HepG2 (cell line): Measurements from ENCODE around the gene ARMH3. TPM values are rescaled to one million over a fixed set of nuclear protein-coding genes. Genes with fewer than 3 reads are reported as not detected.

ENCODE experiments used
- FOSL2 ChIP-seq: sonication (generic); formaldehyde crosslinking; IDR thresholded peaks from 2 replicates; pipeline ENCODE4 v1.4.0; 2020; ENCODE audit warnings: missing genetic modification reagents
- FOXA1 ChIP-seq, 2 experiments: fragments of 450-650 bp in 1 of 2; sonication (generic) in 1 of 2; formaldehyde crosslinking in 1 of 2; IDR thresholded peaks; 2 replicates each; pipeline versions ENCODE4 v1.4.0 to v1.6.1; 2016 to 2020; ENCODE audit warnings: missing genetic modification reagents in 1 of 2
- GZF1 ChIP-seq: sonication (generic); formaldehyde crosslinking; IDR thresholded peaks from 2 replicates; pipeline ENCODE4 v1.5.1; 2020; ENCODE audit warnings: mild to moderate bottlenecking, missing genetic modification reagents
- MYNN ChIP-seq: sonication (generic); formaldehyde crosslinking; IDR thresholded peaks from 2 replicates; pipeline ENCODE4 v1.4.0; 2020; ENCODE audit warnings: mild to moderate bottlenecking, low read depth, missing genetic modification reagents
- NCOA2 ChIP-seq: sonication (generic); formaldehyde crosslinking; IDR thresholded peaks from 2 replicates; pipeline ENCODE4 v1.8.0; 2022; ENCODE audit warnings: inconsistent platforms
- RAD21 ChIP-seq: fragments of 450-650 bp; formaldehyde crosslinking; IDR thresholded peaks from 2 replicates; pipeline ENCODE4 v1.5.0; 2020; ENCODE audit warnings: mild to moderate bottlenecking
- SOX13 ChIP-seq, 3 experiments: fragments of 450-650 bp in 1 of 3; sonication (generic) in 1 of 3; formaldehyde crosslinking in 1 of 3; IDR thresholded peaks in 2 of 3; conservative IDR thresholded peaks in 1 of 3; 2 replicates each; pipeline versions ENCODE4 v1.5.0 to v1.6.1; 2016 to 2020; ENCODE audit warnings: antibody characterized with exemption in 1 of 3, mild to moderate bottlenecking in 1 of 3, missing compliant biosample characterization in 1 of 3, missing genetic modification reagents in 1 of 3, moderate library complexity in 1 of 3
- SRSF4 ChIP-seq: fragments of 200-400 bp; formaldehyde crosslinking; IDR thresholded peaks from one replicate; pipeline ENCODE4 v1.6.1; 2018; ENCODE audit warnings: mild to moderate bottlenecking, low read depth, low read length, moderate library complexity; ENCODE audit not compliant: poor library complexity, severe bottlenecking
- ZKSCAN1 ChIP-seq: fragments of 150-350 bp; IDR thresholded peaks from 2 replicates; pipeline ENCODE4 v1.6.1; 2014; ENCODE audit warnings: low read length
- ZNF253 ChIP-seq: sonication (generic); formaldehyde crosslinking; IDR thresholded peaks from 2 replicates; pipeline ENCODE4 v1.8.0; 2022; ENCODE audit warnings: mild to moderate bottlenecking, missing genetic modification reagents, borderline replicate concordance
- ZNF296 ChIP-seq: sonication (generic); formaldehyde crosslinking; conservative IDR thresholded peaks from 2 replicates; pipeline ENCODE4 v1.5.0; 2020; ENCODE audit warnings: mild to moderate bottlenecking, missing genetic modification reagents
- ZNF468 ChIP-seq: sonication (generic); formaldehyde crosslinking; IDR thresholded peaks from 2 replicates; pipeline ENCODE4 v1.8.0; 2022; ENCODE audit warnings: mild to moderate bottlenecking, moderate library complexity, missing genetic modification reagents
- ZNF616 ChIP-seq: sonication (generic); formaldehyde crosslinking; IDR thresholded peaks from 2 replicates; pipeline ENCODE4 v1.5.0; 2020; ENCODE audit warnings: low read depth, mild to moderate bottlenecking, missing genetic modification reagents
- polyA plus RNA-seq, 8 experiments: library from polyadenylated mRNA; depleted of rRNA in 3 of 8; stranded (reverse) in 7 of 8; unstranded in 1 of 8; fragments of >200 nt; fragmentation: Illumina TruSeq in 4 of 8; extraction: Trizol in 4 of 8; gene quantifications; 2 replicates each; pipeline versions ENCODE4 v1.2.1 to v1.2.3, GENCODE V29; 2011 to 2016; ENCODE audit warnings: low read depth in 4 of 8, missing spikeins in 1 of 8, mixed read lengths in 1 of 8; ENCODE audit not compliant: insufficient read depth in 1 of 8
- total RNA-seq, 5 experiments: library from RNA; depleted of rRNA; stranded (reverse); fragments of >200 nt; fragmentation: Illumina TruSeq; extraction: Trizol; gene quantifications; 2 replicates each; pipeline ENCODE4 v1.2.3, GENCODE V29; 2016; ENCODE audit warnings: low read depth in 1 of 5
- TF ChIP-seq, protein P1 (sequence below), 2 experiments: sonication (generic) in 1 of 2; formaldehyde crosslinking in 1 of 2; IDR thresholded peaks; 2 replicates each; pipeline versions ENCODE4 v1.4.0 to v1.6.1; 2016 to 2020; ENCODE audit warnings: borderline replicate concordance in 1 of 2, low read depth in 1 of 2, mild to moderate bottlenecking in 1 of 2, missing genetic modification reagents in 1 of 2
- TF ChIP-seq, protein P2 (sequence below): sonication (generic); formaldehyde crosslinking; IDR thresholded peaks from 2 replicates; pipeline ENCODE4 v1.4.0; 2020; ENCODE audit warnings: missing genetic modification reagents
- TF ChIP-seq, protein P3 (sequence below): IDR thresholded peaks from 2 replicates; pipeline ENCODE4 v1.6.1; 2016; ENCODE audit warnings: missing compliant biosample characterization, missing genetic modification reagents, borderline replicate concordance
- TF ChIP-seq, protein P4 (sequence below): sonication (generic); formaldehyde crosslinking; IDR thresholded peaks from 2 replicates; pipeline ENCODE4 v1.9.0; 2021; ENCODE audit warnings: missing genetic modification reagents, borderline replicate concordance

Gene ARMH3
- total and polyA plus RNA-seq, 2 of the 13 experiments (the other 11 are each of a cell fraction or from before 2014, with no cell fraction given): 8.4 to 16.9 TPM

DNA sequence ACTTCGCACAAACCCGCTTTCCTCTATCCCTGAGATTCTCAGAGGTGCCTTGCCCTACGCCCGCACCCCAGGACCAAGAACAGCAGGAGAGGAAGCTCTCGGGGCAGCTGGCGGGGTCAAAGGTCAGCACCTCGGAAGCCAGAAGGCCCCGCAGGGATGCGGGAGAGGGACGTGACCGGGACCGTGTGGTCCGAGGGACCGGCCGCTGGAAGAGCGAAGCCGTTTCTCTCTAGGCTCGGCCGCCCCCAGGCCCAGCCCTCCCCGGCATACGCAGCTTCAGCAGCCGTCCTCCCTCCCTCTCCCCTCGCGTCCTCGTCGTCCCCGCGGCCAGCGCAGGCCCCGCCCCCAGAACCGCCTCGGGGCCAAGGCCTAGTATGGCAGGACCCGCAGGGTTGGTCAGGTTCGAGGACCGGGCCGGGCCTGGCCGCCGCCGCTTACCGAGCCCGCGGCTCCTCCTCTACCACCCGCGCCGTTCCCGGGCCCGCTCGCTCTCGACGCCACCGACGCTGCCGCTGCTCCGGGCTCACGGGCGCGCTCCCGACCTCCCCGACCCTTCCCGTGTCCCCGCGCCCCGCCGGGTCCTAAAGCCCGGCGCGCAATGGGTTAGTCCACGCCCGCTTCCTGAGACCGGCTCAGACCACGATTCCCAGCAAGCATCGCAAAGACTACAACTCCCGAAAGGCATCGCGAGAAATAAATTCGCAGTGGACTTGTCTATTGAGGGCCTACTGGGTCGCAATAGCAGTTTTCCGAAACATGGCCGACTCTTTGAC is at the start of gene ARMH3 (continued):
- TF ChIP-seq, protein P1, sequence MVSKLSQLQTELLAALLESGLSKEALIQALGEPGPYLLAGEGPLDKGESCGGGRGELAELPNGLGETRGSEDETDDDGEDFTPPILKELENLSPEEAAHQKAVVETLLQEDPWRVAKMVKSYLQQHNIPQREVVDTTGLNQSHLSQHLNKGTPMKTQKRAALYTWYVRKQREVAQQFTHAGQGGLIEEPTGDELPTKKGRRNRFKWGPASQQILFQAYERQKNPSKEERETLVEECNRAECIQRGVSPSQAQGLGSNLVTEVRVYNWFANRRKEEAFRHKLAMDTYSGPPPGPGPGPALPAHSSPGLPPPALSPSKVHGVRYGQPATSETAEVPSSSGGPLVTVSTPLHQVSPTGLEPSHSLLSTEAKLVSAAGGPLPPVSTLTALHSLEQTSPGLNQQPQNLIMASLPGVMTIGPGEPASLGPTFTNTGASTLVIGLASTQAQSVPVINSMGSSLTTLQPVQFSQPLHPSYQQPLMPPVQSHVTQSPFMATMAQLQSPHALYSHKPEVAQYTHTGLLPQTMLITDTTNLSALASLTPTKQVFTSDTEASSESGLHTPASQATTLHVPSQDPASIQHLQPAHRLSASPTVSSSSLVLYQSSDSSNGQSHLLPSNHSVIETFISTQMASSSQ (IDR thresholded peaks at IDR 0.05; ENCODE audit: low read depth): 0 out of 2 replicates have a peak, but pooled peaks have one; percentile 44
- TF ChIP-seq, protein P1 (CRISPR knock-in tag; IDR thresholded peaks at IDR 0.05; ENCODE audit: borderline replicate concordance): peak; percentile 54; the same call in 1 of the 2 replicates
- TF ChIP-seq ZNF253 (CRISPR knock-in tag) (no peak), ZNF468 (no peak), SOX13 (IDR thresholded peaks at IDR 0.05) (no peak), SOX13 (CRISPR knock-in tag; conservative IDR thresholded peaks at IDR 0.05 in 1 of 2, IDR thresholded peaks at IDR 0.05 in 1 of 2) (peak in 1 of 2 experiments; percentile 48; a peak in 1 of 4 replicates), SRSF4 (no peak), GZF1 (no peak), ZNF296 (CRISPR knock-in tag) (no peak), FOXA1 (IDR thresholded peaks at IDR 0.05) (no peak), FOXA1 (CRISPR knock-in tag; IDR thresholded peaks at IDR 0.05) (0 out of 2 replicates have a peak, but pooled peaks have one; percentile 5), FOSL2 (peak; percentile 62), ZNF616 (peak; percentile 87; the same call in 1 of the 2 replicates), NCOA2 (no peak), RAD21 (CRISPR knock-in tag) (no peak), ZKSCAN1 (no peak), MYNN (CRISPR knock-in tag) (no peak)
- TF ChIP-seq, protein P2, sequence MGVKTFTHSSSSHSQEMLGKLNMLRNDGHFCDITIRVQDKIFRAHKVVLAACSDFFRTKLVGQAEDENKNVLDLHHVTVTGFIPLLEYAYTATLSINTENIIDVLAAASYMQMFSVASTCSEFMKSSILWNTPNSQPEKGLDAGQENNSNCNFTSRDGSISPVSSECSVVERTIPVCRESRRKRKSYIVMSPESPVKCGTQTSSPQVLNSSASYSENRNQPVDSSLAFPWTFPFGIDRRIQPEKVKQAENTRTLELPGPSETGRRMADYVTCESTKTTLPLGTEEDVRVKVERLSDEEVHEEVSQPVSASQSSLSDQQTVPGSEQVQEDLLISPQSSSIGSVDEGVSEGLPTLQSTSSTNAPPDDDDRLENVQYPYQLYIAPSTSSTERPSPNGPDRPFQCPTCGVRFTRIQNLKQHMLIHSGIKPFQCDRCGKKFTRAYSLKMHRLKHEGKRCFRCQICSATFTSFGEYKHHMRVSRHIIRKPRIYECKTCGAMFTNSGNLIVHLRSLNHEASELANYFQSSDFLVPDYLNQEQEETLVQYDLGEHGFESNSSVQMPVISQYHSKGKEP: 0 out of 2 replicates have a peak, but pooled peaks have one; percentile 5
- TF ChIP-seq, protein P3, sequence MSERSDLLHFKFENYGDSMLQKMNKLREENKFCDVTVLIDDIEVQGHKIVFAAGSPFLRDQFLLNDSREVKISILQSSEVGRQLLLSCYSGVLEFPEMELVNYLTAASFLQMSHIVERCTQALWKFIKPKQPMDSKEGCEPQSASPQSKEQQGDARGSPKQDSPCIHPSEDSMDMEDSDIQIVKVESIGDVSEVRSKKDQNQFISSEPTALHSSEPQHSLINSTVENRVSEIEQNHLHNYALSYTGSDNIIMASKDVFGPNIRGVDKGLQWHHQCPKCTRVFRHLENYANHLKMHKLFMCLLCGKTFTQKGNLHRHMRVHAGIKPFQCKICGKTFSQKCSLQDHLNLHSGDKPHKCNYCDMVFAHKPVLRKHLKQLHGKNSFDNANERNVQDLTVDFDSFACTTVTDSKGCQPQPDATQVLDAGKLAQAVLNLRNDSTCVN (CRISPR knock-in tag): 0 out of 2 replicates have a peak, but pooled peaks have one; percentile 10
- TF ChIP-seq, protein P4, sequence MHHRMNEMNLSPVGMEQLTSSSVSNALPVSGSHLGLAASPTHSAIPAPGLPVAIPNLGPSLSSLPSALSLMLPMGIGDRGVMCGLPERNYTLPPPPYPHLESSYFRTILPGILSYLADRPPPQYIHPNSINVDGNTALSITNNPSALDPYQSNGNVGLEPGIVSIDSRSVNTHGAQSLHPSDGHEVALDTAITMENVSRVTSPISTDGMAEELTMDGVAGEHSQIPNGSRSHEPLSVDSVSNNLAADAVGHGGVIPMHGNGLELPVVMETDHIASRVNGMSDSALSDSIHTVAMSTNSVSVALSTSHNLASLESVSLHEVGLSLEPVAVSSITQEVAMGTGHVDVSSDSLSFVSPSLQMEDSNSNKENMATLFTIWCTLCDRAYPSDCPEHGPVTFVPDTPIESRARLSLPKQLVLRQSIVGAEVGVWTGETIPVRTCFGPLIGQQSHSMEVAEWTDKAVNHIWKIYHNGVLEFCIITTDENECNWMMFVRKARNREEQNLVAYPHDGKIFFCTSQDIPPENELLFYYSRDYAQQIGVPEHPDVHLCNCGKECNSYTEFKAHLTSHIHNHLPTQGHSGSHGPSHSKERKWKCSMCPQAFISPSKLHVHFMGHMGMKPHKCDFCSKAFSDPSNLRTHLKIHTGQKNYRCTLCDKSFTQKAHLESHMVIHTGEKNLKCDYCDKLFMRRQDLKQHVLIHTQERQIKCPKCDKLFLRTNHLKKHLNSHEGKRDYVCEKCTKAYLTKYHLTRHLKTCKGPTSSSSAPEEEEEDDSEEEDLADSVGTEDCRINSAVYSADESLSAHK: no peak
